ENCODE measurements around the gene TBC1D8.

Gene TBC1D8

GRCh38 chr2:101135412-101136296 lies 15.5 kb downstream of the TBC1D8 start:
- no peak for DNase-seq (ENCODE audit: low read depth)

- DNase-seq (ENCODE audit: low read depth), result no peak
Observed at GRCh38 chr2:101133492-101134100, 17.6 kb downstream of the TBC1D8 start.

GRCh38 chr2:101132202-101132601 lies 19.0 kb downstream of the TBC1D8 start:
- DNase-seq (ENCODE audit: low read depth), result no peak

- DNase-seq (ENCODE audit: low read depth), result no peak
Observed at GRCh38 chr2:101130081-101130480, 21.1 kb downstream of the TBC1D8 start.

GRCh38 chr2:101127319-101128056 lies 23.7 kb downstream of the TBC1D8 start:
- DNase-seq (ENCODE audit: low read depth), result no peak

- no peak for DNase-seq (ENCODE audit: low read depth)
Observed at GRCh38 chr2:101125808-101126207, 25.4 kb downstream of the TBC1D8 start.

GRCh38 chr2:101125374-101125773 lies 25.8 kb downstream of the TBC1D8 start:
- DNase-seq (ENCODE audit: low read depth), result peak; percentile 78

- peak; percentile 86 for DNase-seq (ENCODE audit: low read depth)
Observed at GRCh38 chr2:101124643-101125366, 26.4 kb downstream of the TBC1D8 start.

- no peak for DNase-seq (ENCODE audit: low read depth)
Observed at GRCh38 chr2:101123795-101124471, 27.2 kb downstream of the TBC1D8 start.

- DNase-seq (ENCODE audit: low read depth), result no peak
Observed at GRCh38 chr2:101121174-101121573, 30.0 kb downstream of the TBC1D8 start.

GRCh38 chr2:101120124-101120996 lies 30.8 kb downstream of the TBC1D8 start:
- DNase-seq (ENCODE audit: low read depth), result peak; percentile 44

GRCh38 chr2:101119431-101119830 lies 31.8 kb downstream of the TBC1D8 start:
- DNase-seq (ENCODE audit: low read depth), result no peak

- DNase-seq (ENCODE audit: low read depth), result no peak
Observed at GRCh38 chr2:101116841-101117552, 34.2 kb downstream of the TBC1D8 start.

- DNase-seq (ENCODE audit: low read depth), result no peak
Observed at GRCh38 chr2:101116348-101116747, 34.8 kb downstream of the TBC1D8 start.

- DNase-seq (ENCODE audit: low read depth), result no peak
Observed at GRCh38 chr2:101115664-101116063, 35.5 kb downstream of the TBC1D8 start.

GRCh38 chr2:101114815-101115214 lies 36.4 kb downstream of the TBC1D8 start:
- no peak for DNase-seq (ENCODE audit: low read depth)

- DNase-seq (ENCODE audit: low read depth), result no peak
Observed at GRCh38 chr2:101114268-101114783, 36.9 kb downstream of the TBC1D8 start.

GRCh38 chr2:101113441-101114267 lies 37.5 kb downstream of the TBC1D8 start:
- peak; percentile 55 for DNase-seq (ENCODE audit: low read depth)

GRCh38 chr2:101112772-101113157 lies 38.4 kb downstream of the TBC1D8 start:
- DNase-seq (ENCODE audit: low read depth), result no peak

Data from amniotic epithelial cell (primary cell).